Transverse colon (tissue), 4 donors: ENCODE results near the gene JCHAIN. TPM values are rescaled to one million over a fixed set of nuclear protein-coding genes. Genes with fewer than 3 reads are reported as not detected.
"Not testable (repeated sequence)": the region's sequence is repeated elsewhere in the genome, so short reads cannot be mapped to it uniquely, and the experiment has no call there.

Experiments
- DNase-seq: peaks from one replicate; pipeline ENCODE4 v3.0.0-alpha.2; 2019
- H3K27ac ChIP-seq, 4 donors: fragments of 200-600 bp; sonication (generic); 2 replicates each; pipeline ENCODE4 v1.5.1; 2016 to 2018; ENCODE audit warnings: inconsistent platforms in 4 of 4
- H3K27me3 ChIP-seq: fragments of 200-600 bp; sonication (generic); 2 replicates; pipeline ENCODE4 v1.5.1; 2017; ENCODE audit warnings: inconsistent platforms
- H3K36me3 ChIP-seq, 4 donors: fragments of 200-600 bp; sonication (generic); 2 replicates each; pipeline ENCODE4 v1.5.1; 2017 to 2019; ENCODE audit warnings: inconsistent platforms in 4 of 4
- H3K4me1 ChIP-seq, 4 donors: fragments of 200-600 bp; sonication (generic); 2 replicates each; pipeline ENCODE4 v1.5.1; 2017 to 2020; ENCODE audit warnings: inconsistent platforms in 4 of 4
- H3K4me3 ChIP-seq, 4 donors: fragments of 200-600 bp; sonication (generic); 1 replicate in 1 of 4; 2 replicates in 3 of 4; pipeline versions ENCODE4 v1.5.1 to v1.6.1; 2017 to 2019; ENCODE audit warnings: inconsistent platforms in 4 of 4
- H3K9me3 ChIP-seq, 2 donors: fragments of 200-600 bp; sonication (generic); 2 replicates each; pipeline ENCODE4 v1.5.1; 2017 to 2019; ENCODE audit warnings: inconsistent platforms in 2 of 2
- EP300 ChIP-seq: sonication (generic); formaldehyde crosslinking; IDR thresholded peaks from one replicate; pipeline ENCODE4 v1.6.1; 2017; ENCODE audit warnings: antibody characterized with exemption, low read depth
- POLR2A ChIP-seq: fragments of 450-650 bp; IDR thresholded peaks from one replicate; pipeline ENCODE4 v1.6.1; 2016; ENCODE audit warnings: antibody characterized with exemption, mild to moderate bottlenecking, moderate library complexity
- POLR2AphosphoS5 ChIP-seq, 3 donors: sonication (generic); formaldehyde crosslinking; IDR thresholded peaks; one replicate each; pipeline ENCODE4 v1.6.1; 2016; ENCODE audit warnings: antibody characterized with exemption in 3 of 3
- WGBS, 2 donors: methylation state at CpG; one replicate each; pipeline ENCODE4 v1.1.5; 2018; ENCODE audit warnings: low coverage in 1 of 2; 5-methylcytosine and 5-hydroxymethylcytosine counted together
- in situ Hi-C, 4 donors: fragments of 200-750 bp; cut with MboI; loops; one replicate each; pipeline versions ENCODE4 v1.15.0 to v1.15.1; 2017; ENCODE audit warnings: low sequenced_read_pairs in 3 of 4, low pct_ligation_motif_present in 1 of 4, low pct_unique_long_range_greater_than_20kb in 1 of 4
- intact Hi-C: fragments of 100-400 bp; cut with DNase I; formaldehyde crosslinking; loops from one replicate; pipeline ENCODE4 v1.15.1; 2023; ENCODE audit warnings: low total_unique reads
- total RNA-seq, 4 donors: library from RNA; depleted of rRNA; stranded (reverse); fragments of >200 nt; gene quantifications; one replicate each; pipeline ENCODE4 v1.1.0, GENCODE V29; 2016
- TF ChIP-seq, protein P1 (sequence below), 5 experiments: fragments of 200-600 bp in 3 of 5; fragments of 450-650 bp in 2 of 5; sonication (generic) in 3 of 5; IDR thresholded peaks; 1 replicate in 2 of 5; 2 replicates in 3 of 5; pipeline ENCODE4 v1.5.1; 2016 to 2017; ENCODE audit warnings: antibody characterized with exemption in 5 of 5, inconsistent platforms in 3 of 5, mild to moderate bottlenecking in 2 of 5, moderate library complexity in 1 of 5

Gene JCHAIN
- total RNA-seq, 4 donors from 2014 or later = 38.2 to 1,497 (median 176) TPM

GRCh38 chr4:70657326-70657725 is 9.0 kb downstream of the JCHAIN start:
- no peak for DNase-seq
- in situ Hi-C loops (loop anchor here in 3 of 4 donors (25.0 kb wide), 2 partner anchors 330 to 1055 kb away; partner anchors contain the start of gene DCK (in 1 of the 3)), intact Hi-C loops (no loop called here)
- Histone ChIP-seq H3K4me1 (no peaks in the 10 kb centered on the region), H3K36me3 (no peaks in the 10 kb centered on the region), H3K4me3 (no peak overlapping the region), H3K27ac (no peak overlapping the region), H3K27me3 (no peaks in the 10 kb centered on the region), H3K9me3 (no peaks in the 10 kb centered on the region)
- 78 to 87% methylated on average over 4 to 5 of the region's 5 CpGs for WGBS, 2 donors
- TF ChIP-seq, protein P1, sequence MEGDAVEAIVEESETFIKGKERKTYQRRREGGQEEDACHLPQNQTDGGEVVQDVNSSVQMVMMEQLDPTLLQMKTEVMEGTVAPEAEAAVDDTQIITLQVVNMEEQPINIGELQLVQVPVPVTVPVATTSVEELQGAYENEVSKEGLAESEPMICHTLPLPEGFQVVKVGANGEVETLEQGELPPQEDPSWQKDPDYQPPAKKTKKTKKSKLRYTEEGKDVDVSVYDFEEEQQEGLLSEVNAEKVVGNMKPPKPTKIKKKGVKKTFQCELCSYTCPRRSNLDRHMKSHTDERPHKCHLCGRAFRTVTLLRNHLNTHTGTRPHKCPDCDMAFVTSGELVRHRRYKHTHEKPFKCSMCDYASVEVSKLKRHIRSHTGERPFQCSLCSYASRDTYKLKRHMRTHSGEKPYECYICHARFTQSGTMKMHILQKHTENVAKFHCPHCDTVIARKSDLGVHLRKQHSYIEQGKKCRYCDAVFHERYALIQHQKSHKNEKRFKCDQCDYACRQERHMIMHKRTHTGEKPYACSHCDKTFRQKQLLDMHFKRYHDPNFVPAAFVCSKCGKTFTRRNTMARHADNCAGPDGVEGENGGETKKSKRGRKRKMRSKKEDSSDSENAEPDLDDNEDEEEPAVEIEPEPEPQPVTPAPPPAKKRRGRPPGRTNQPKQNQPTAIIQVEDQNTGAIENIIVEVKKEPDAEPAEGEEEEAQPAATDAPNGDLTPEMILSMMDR (IDR thresholded peaks at IDR 0.05) = no peak
- TF ChIP-seq POLR2A = no peak
- no peak for TF ChIP-seq POLR2AphosphoS5 (IDR thresholded peaks at IDR 0.05)
- TF ChIP-seq EP300 = no peak

- H3K4me3 ChIP-seq = no peak overlapping the region
- no peaks in the 10 kb centered on the region for H3K9me3 ChIP-seq
- intact Hi-C loops (no loop called here), in situ Hi-C loops (loop anchor here in 3 of 4 donors (25.0 kb wide), 2 partner anchors 333 to 1058 kb away; partner anchors contain the start of gene DCK (in 1 of the 3))
- DNase-seq = no peak
- no peak overlapping the region for H3K27ac ChIP-seq
- H3K4me1 ChIP-seq = no peaks in the 10 kb centered on the region
- 56 to 57% methylated on average over 5 of the region's 5 CpGs for WGBS, 2 donors
- H3K36me3 ChIP-seq = no peaks in the 10 kb centered on the region
- TF ChIP-seq, protein P1 (IDR thresholded peaks at IDR 0.05) = no peak
- TF ChIP-seq EP300 (no peak), POLR2AphosphoS5 (IDR thresholded peaks at IDR 0.05) (no peak), POLR2A (no peak)
- no peaks in the 10 kb centered on the region for H3K27me3 ChIP-seq
Measured at GRCh38 chr4:70654605-70655011, 11.7 kb downstream of the JCHAIN start.

DNA sequence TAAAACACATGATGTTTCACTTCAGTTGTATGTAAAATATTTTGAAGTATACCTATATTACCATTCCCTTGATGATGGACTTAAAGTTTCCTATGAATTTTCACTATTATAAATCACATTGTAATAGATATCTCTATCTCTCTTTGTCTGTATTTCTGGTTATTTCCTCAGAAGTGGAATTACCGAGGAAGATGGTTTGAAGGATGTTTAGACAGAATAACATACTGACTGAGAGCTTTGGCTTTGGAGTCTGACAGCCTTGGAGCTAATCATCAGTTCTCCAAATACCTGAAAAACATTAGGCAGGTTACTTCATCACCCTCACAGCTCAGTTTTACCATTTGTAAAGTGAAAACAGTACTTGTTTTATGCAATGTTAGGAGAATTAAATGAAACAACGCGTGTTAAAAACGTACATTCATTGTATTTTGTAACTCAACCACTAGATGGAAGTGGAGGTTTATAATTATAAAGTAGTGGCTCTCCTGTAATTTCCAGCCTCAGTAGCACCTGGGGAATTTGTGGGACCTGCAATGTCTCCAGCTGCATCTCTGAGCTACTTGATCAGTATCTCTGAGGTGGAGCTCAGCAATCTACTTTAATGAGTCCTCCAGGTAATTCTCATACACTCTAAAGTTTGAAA is 14.3 kb downstream of the JCHAIN start:
- Histone ChIP-seq H3K36me3 (no peaks in the 10 kb centered on the region), H3K4me1 (no peaks in the 10 kb centered on the region), H3K27ac (no peak overlapping the region), H3K4me3 (no peak overlapping the region), H3K9me3 (no peaks in the 10 kb centered on the region), H3K27me3 (no peaks in the 10 kb centered on the region)
- intact Hi-C loops = no loop called here
- in situ Hi-C loops = loop anchor here in 3 of 4 donors (25.0 kb wide), 2 partner anchors 335 to 1060 kb away; partner anchors contain the start of gene DCK (in 1 of the 3)
- 7 to 12% methylated on average over 4 of the region's 4 CpGs for WGBS, 2 donors
- no peak for DNase-seq
- TF ChIP-seq, protein P1 (IDR thresholded peaks at IDR 0.05) = peak; percentile 44 to 64 (median 49)
- TF ChIP-seq EP300 = no peak

DNA sequence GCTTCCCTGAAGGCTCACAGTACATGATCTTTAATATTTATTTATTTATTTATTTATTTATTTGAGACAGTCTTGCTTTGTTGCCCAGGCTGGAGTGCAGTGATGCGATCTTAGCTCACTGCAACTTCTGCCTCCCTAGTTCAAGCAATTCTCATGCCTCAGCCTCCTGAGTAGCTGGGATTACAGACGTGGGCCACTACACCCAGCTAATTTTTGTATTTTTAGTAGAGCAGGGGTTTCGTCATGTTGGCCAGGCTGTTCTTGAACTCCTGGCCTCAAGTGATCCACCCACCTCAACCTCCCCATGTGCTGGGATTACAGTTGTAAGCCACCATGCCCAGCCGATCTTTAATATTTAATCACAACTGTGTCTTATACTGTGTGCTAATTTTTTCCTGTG is 15.6 kb downstream of the JCHAIN start:
- H3K9me3 ChIP-seq, H3K36me3 ChIP-seq, DNase-seq, H3K4me1 ChIP-seq, H3K27ac ChIP-seq, H3K4me3 ChIP-seq, H3K27me3 ChIP-seq, intact Hi-C loops: not testable (repeated sequence)
- 77 to 90% methylated on average over 3 to 4 of the region's 4 CpGs for WGBS, 2 donors
- in situ Hi-C loops = loop anchor here in 3 of 4 donors (25.0 kb wide), 2 partner anchors 337 to 1062 kb away; partner anchors contain the start of gene DCK (in 1 of the 3)
